Activated naive CD8-positive, alpha-beta T cell treated with anti-CD3 and anti-CD28 coated beads, Interleukin-2, amount 50 U/mL, for 16 hours (primary cell): Measurements from ENCODE around the gene KIRREL1.

Experiments
- DNase-seq: peaks from one replicate; pipeline ENCODE4 v3.0.0-alpha.2; 2020; ENCODE audit warnings: low read depth, low spot score

The KIRREL1 gene

DNA sequence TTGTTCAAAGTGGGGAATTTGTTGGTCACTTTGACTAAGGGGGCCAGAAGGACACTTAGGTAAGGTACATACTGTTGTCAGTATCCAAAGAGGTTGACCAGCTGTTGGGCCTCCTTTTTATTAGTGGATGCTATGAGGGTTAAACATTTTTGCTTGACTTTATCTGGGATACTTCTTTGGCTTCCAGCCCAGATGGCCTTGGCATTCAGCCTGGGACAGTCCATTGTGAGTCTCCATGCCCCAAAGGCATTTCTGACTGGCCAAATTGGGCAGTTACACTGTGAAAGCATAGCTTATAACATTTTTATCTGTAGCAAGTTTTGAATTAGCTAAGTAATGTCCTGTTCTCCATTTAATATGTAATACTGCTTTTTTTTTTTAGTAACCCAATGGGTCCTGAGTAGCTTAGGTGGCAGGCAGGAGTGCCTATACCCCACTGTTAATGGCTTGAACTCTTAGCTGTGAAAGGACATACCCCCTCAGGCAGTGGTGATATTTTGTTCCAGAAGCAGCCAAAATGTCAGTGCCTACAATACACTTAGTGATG, 151.8 kb downstream of the KIRREL1 start:
- DNase-seq: no peak

- DNase-seq: no peak
Observed at GRCh38 chr1:158146165-158146564, 152.7 kb downstream of the KIRREL1 start.

GRCh38 chr1:158146739-158147138, 153.3 kb downstream of the KIRREL1 start:
- no peak for DNase-seq

GRCh38 chr1:158147401-158147800, 154.0 kb downstream of the KIRREL1 start:
- DNase-seq: no peak

DNA sequence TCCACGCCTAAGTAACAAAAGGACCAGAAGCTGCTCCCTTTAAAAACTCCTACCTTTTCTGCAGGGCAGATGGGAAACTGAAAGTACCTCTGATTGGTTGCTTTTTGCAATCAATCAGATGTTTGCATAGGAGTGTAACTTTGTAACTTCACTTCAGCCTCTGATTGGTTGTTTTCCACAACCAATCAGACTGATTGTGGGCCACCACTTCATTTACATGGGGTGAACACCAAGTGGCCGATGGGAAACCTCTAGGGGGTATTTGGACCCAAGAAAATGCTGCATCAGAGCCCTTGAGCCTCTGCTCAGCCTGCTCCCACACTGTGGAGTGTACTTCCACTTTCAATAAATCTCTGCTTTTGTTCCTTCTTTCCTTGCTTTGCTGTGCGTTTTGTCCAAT, 154.4 kb downstream of the KIRREL1 start:
- no peak for DNase-seq

DNA sequence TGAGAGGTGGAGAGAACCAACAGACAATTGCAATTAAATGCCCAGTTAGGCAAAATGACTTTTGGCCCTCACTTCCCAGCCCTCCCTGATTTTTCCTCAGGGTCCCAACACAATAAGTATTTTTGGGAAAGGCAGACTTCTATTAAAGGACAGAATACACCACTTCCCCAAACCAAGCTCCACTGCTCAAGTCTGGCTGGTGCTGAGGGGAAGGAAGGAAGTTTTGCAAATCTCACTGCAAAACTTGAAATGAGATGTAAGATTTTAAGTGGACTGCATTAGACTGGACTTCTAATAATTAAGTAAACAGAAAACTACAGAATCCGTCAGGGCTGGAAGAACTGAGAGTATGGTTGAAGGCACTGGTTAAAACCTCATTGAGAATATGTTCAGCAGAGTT, 155.0 kb downstream of the KIRREL1 start:
- DNase-seq: no peak

GRCh38 chr1:158149175-158149574, 155.7 kb downstream of the KIRREL1 start:
- DNase-seq: no peak
